ENCODE data around the gene FADS1. TPM values are rescaled to one million over a fixed set of nuclear protein-coding genes. Genes with fewer than 3 reads are reported as not detected.

The FADS1 gene
- total and polyA plus RNA-seq, 2 of the 13 experiments (the other 11 are each of a cell fraction or from before 2014, with no cell fraction given), result 91.8 to 108 TPM

GRCh38 chr11:61792310-61793082, 24.3 kb downstream of the FADS1 start, which contains the start of the genes FEN1 and TMEM258 (continued):
- 0 out of 2 replicates have a peak, but pooled peaks have one; percentile 13 for TF ChIP-seq KIAA2018 (CRISPR knock-in tag; IDR thresholded peaks at IDR 0.05; ENCODE audit: borderline replicate concordance)
- TF ChIP-seq THAP11 (CRISPR knock-in tag; IDR thresholded peaks at IDR 0.05), result peak; percentile 99
- peak; percentile 91; the same call in 1 of the 2 replicates for TF ChIP-seq MXD1 (CRISPR knock-in tag; IDR thresholded peaks at IDR 0.05)
- peak; percentile 57; the same call in 1 of the 2 replicates for TF ChIP-seq NKX3-1 (CRISPR knock-in tag; IDR thresholded peaks at IDR 0.05)
- TF ChIP-seq GATAD1 (CRISPR knock-in tag; IDR thresholded peaks at IDR 0.05), result peak; percentile 98
- TF ChIP-seq ZNF660 (CRISPR knock-in tag; IDR thresholded peaks at IDR 0.05; ENCODE audit: borderline replicate concordance, low read depth), result no peak; the same call in 1 of the 2 replicates
- 0 out of 2 replicates have a peak, but pooled peaks have one; percentile 63 for TF ChIP-seq DNMT1 (CRISPR knock-in tag; IDR thresholded peaks at IDR 0.05)
- TF ChIP-seq BHLHE40 (IDR thresholded peaks at IDR 0.05; ENCODE audit: low read length), result peak; percentile 86
- peak; percentile 75; the same call in 1 of the 2 replicates for TF ChIP-seq PCBP1 (IDR thresholded peaks at IDR 0.05; ENCODE audit: borderline replicate concordance, low read depth, low read length)
- peak; percentile 92 for TF ChIP-seq XBP1 (CRISPR knock-in tag; IDR thresholded peaks at IDR 0.05)
- TF ChIP-seq SMAD1 (CRISPR knock-in tag; IDR thresholded peaks at IDR 0.05; ENCODE audit: borderline replicate concordance, low read depth), result 0 out of 2 replicates have a peak, but pooled peaks have one; percentile 76
- TF ChIP-seq ZSCAN5A (CRISPR knock-in tag; IDR thresholded peaks at IDR 0.05; ENCODE audit: borderline replicate concordance), result no peak
- 0 out of 2 replicates have a peak, but pooled peaks have one; percentile 49 for TF ChIP-seq UBTF (CRISPR knock-in tag; IDR thresholded peaks at IDR 0.05)
- TF ChIP-seq RBM39 (IDR thresholded peaks at IDR 0.05; ENCODE audit: low read depth, low read length, poor library complexity, severe bottlenecking), result peak; percentile 81
- no peak for TF ChIP-seq NFE2L2 (IDR thresholded peaks at IDR 0.05; ENCODE audit: low read length)

Measured in HepG2 (cell line).